ENCODE results near the gene SLC7A5.

The SLC7A5 gene

GRCh38 chr16:87855852-87856715, 13.2 kb downstream of the SLC7A5 start:
- no peak for TF ChIP-seq POLR2AphosphoS5 (IDR thresholded peaks at IDR 0.05; ENCODE audit: low read depth, low read length)
- TF ChIP-seq REST (IDR thresholded peaks at IDR 0.05; ENCODE audit: insufficient read depth in 1 of 2, low read depth in 2 of 2, low read length in 2 of 2): no peak
- TF ChIP-seq TAF1 (IDR thresholded peaks at IDR 0.05; ENCODE audit: borderline replicate concordance, insufficient read depth, low read length): no peak
- no peak for TF ChIP-seq FOXP2 (optimal IDR thresholded peaks at IDR 0.05; ENCODE audit: borderline replicate concordance, extremely low read depth, extremely low read length, insufficient read depth)
- TF ChIP-seq SIN3A (IDR thresholded peaks at IDR 0.05; ENCODE audit: borderline replicate concordance, insufficient read depth, low read length): no peak

GRCh38 chr16:87854907-87855683, 14.2 kb downstream of the SLC7A5 start:
- TF ChIP-seq REST (IDR thresholded peaks at IDR 0.05; ENCODE audit: insufficient read depth in 1 of 2, low read depth in 2 of 2, low read length in 2 of 2): no peak

- TF ChIP-seq FOXP2 (optimal IDR thresholded peaks at IDR 0.05; ENCODE audit: borderline replicate concordance, extremely low read depth, extremely low read length, insufficient read depth) (no peak), TAF1 (IDR thresholded peaks at IDR 0.05; ENCODE audit: borderline replicate concordance, insufficient read depth, low read length) (no peak), POLR2AphosphoS5 (IDR thresholded peaks at IDR 0.05; ENCODE audit: low read depth, low read length) (no peak; the same call in 1 of the 2 replicates), REST (IDR thresholded peaks at IDR 0.05; ENCODE audit: insufficient read depth in 1 of 2, low read depth in 2 of 2, low read length in 2 of 2) (no peak), SIN3A (IDR thresholded peaks at IDR 0.05; ENCODE audit: borderline replicate concordance, insufficient read depth, low read length) (no peak)
Measured at GRCh38 chr16:87854053-87854906, 15.0 kb downstream of the SLC7A5 start.

- 0 out of 2 replicates have a peak, but pooled peaks have one; percentile 57 for TF ChIP-seq SIN3A (IDR thresholded peaks at IDR 0.05; ENCODE audit: borderline replicate concordance, insufficient read depth, low read length)
- no peak for TF ChIP-seq FOXP2 (optimal IDR thresholded peaks at IDR 0.05; ENCODE audit: borderline replicate concordance, extremely low read depth, extremely low read length, insufficient read depth)
Measured at GRCh38 chr16:87853411-87854052, 15.8 kb downstream of the SLC7A5 start.

GRCh38 chr16:87851601-87852000, 17.7 kb downstream of the SLC7A5 start:
- TF ChIP-seq REST (IDR thresholded peaks at IDR 0.05; ENCODE audit: insufficient read depth in 1 of 2, low read depth in 2 of 2, low read length in 2 of 2) (no peak), FOXP2 (optimal IDR thresholded peaks at IDR 0.05; ENCODE audit: borderline replicate concordance, extremely low read depth, extremely low read length, insufficient read depth) (no peak), SIN3A (IDR thresholded peaks at IDR 0.05; ENCODE audit: borderline replicate concordance, insufficient read depth, low read length) (no peak), POLR2AphosphoS5 (IDR thresholded peaks at IDR 0.05; ENCODE audit: low read depth, low read length) (no peak), TAF1 (IDR thresholded peaks at IDR 0.05; ENCODE audit: borderline replicate concordance, insufficient read depth, low read length) (no peak)

Measured in PFSK-1 (cell line).